SK-N-SH treated with all-trans-retinoic acid at 6 μM for 48 hours (cell line): ENCODE results near the gene OFD1.

ENCODE experiments used
- ATAC-seq: fragments of 200-7000 bp; cut with Tn5 transposase; 3 replicates; pipeline ENCODE4 v1.9.1; 2020; ENCODE audit warnings: mild to moderate bottlenecking, moderate library complexity
- ARNTL ChIP-seq: fragments of 450-650 bp; formaldehyde crosslinking; IDR thresholded peaks from 2 replicates; pipeline ENCODE4 v1.5.0; 2020; ENCODE audit warnings: low read depth, mild to moderate bottlenecking, moderate library complexity, borderline replicate concordance
- BACH2 ChIP-seq: fragments of 250-450 bp; sonication (Bioruptor Pico); IDR thresholded peaks from 2 replicates; pipeline ENCODE4 v1.9.0; 2021; ENCODE audit warnings: mild to moderate bottlenecking, borderline replicate concordance
- CSDC2 ChIP-seq: fragments of 250-450 bp; sonication (Bioruptor Pico); IDR thresholded peaks from 2 replicates; pipeline ENCODE4 v1.5.0; 2020; ENCODE audit warnings: mild to moderate bottlenecking, moderate library complexity
- ISL1 ChIP-seq: fragments of 250-450 bp; sonication (Bioruptor Pico); IDR thresholded peaks from 2 replicates; pipeline ENCODE4 v2.1.2; 2022; ENCODE audit warnings: mild to moderate bottlenecking, moderate library complexity
- OSR1 ChIP-seq: fragments of 250-450 bp; sonication (Bioruptor Pico); IDR thresholded peaks from 2 replicates; pipeline ENCODE4 v1.8.0; 2022; ENCODE audit warnings: moderate library complexity, mild to moderate bottlenecking, inconsistent platforms
- RARB ChIP-seq: fragments of 250-450 bp; sonication (Bioruptor Pico); IDR thresholded peaks from 2 replicates; pipeline ENCODE4 v1.8.0; 2021; ENCODE audit warnings: mild to moderate bottlenecking, moderate library complexity
- SNAI2 ChIP-seq: fragments of 250-450 bp; sonication (Bioruptor Pico); IDR thresholded peaks from 2 replicates; pipeline ENCODE4 v1.5.0; 2020; ENCODE audit warnings: mild to moderate bottlenecking, moderate library complexity
- TCF4 ChIP-seq: fragments of 250-450 bp; sonication (Bioruptor Pico); IDR thresholded peaks from 2 replicates; pipeline ENCODE4 v1.8.0; 2021; ENCODE audit warnings: mild to moderate bottlenecking, moderate library complexity, borderline replicate concordance
- ZFP3 ChIP-seq: fragments of 250-450 bp; sonication (Bioruptor Pico); IDR thresholded peaks from 2 replicates; pipeline ENCODE4 v1.5.0; 2020; ENCODE audit warnings: mild to moderate bottlenecking, moderate library complexity
- ZNF565 ChIP-seq: fragments of 450-650 bp; formaldehyde crosslinking; conservative IDR thresholded peaks from 2 replicates; pipeline ENCODE4 v1.5.0; 2020; ENCODE audit warnings: low read depth, mild to moderate bottlenecking, moderate library complexity
- ZNF70 ChIP-seq: fragments of 450-650 bp; formaldehyde crosslinking; IDR thresholded peaks from 2 replicates; pipeline ENCODE4 v1.5.0; 2020; ENCODE audit warnings: mild to moderate bottlenecking, moderate library complexity
- ZNF8 ChIP-seq: fragments of 450-650 bp; formaldehyde crosslinking; IDR thresholded peaks from 2 replicates; pipeline ENCODE4 v1.5.0; 2020; ENCODE audit warnings: mild to moderate bottlenecking, moderate library complexity
- TF ChIP-seq, protein P1 (sequence below): fragments of 250-450 bp; sonication (Bioruptor Pico); IDR thresholded peaks from 2 replicates; pipeline ENCODE4 v1.5.1; 2021; ENCODE audit warnings: mild to moderate bottlenecking, moderate library complexity
- TF ChIP-seq, protein P2 (sequence below): fragments of 250-450 bp; sonication (Bioruptor Pico); IDR thresholded peaks from 2 replicates; pipeline ENCODE4 v1.5.1; 2020; ENCODE audit warnings: low read depth, mild to moderate bottlenecking, moderate library complexity
- TF ChIP-seq, protein P3 (sequence below): fragments of 250-450 bp; sonication (Bioruptor Pico); IDR thresholded peaks from 2 replicates; pipeline ENCODE4 v1.8.0; 2020; ENCODE audit warnings: mild to moderate bottlenecking, moderate library complexity, borderline replicate concordance
- TF ChIP-seq, protein P4 (sequence below): fragments of 250-450 bp; sonication (Bioruptor Pico); IDR thresholded peaks from 2 replicates; pipeline ENCODE4 v1.8.0; 2021; ENCODE audit warnings: low read depth, mild to moderate bottlenecking, moderate library complexity, borderline replicate concordance
- TF ChIP-seq, protein P5 (sequence below): fragments of 250-450 bp; sonication (Bioruptor Pico); IDR thresholded peaks from 2 replicates; pipeline ENCODE4 v1.5.0; 2020; ENCODE audit warnings: mild to moderate bottlenecking, moderate library complexity

The OFD1 gene

DNA sequence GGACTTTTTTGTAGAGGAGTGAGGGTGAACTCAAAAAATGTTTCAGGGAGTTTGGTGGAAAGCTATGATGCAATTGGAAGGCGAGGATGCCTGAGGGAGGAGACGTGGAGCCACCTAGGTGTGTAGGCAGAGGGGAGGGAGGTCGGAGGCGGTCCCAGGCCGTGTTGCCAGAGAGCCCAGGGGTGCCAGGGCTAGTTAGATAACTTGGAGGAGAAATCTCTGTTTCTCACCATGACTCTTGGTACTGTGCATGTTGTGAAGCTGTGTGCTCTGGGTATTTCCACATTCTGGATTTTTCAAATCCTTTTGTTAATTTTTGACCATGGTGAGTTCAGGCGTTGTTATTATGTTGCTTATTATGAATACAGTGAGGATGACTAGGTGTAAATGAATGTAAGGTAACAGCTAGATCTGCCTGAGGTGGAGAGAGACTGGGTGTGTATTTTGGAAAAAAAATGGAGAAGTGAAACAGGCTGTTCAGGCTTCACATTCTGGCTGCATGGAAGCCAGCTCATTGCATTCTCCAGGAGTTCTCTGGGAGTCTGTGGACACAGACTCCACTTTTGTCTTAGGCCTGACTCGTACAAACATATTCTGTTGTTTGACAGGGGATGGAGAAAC is 41.1 kb upstream of the OFD1 start:
- ATAC-seq, result no peak

DNA sequence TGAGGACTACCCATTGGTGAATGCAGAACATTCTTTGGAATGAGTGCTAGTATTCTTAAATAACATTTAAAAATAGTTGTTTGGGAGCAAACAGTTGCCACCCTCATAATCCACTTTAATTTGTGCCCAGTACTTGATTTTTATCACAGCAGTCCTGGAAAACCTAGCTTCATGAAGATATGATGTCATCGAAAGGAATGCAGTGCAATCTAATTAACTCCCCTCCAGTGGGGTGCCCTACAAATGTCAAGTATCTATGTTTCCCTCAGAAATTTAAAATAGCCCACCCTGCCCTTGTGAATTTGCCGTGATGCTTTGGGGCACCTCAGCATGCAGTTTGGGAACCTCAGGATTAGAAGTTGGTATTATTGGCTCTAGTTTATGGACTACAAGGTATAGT is 40.2 kb upstream of the OFD1 start:
- ATAC-seq, result peak; percentile 24; the same call in 2 of the 3 replicates
- TF ChIP-seq OSR1 (CRISPR knock-in tag) (no peak), ZFP3 (CRISPR knock-in tag) (no peak), ZNF70 (CRISPR knock-in tag) (no peak), SNAI2 (0 out of 2 replicates have a peak, but pooled peaks have one; percentile 22), ISL1 (CRISPR knock-in tag) (peak; percentile 49), ZNF565 (no peak), ZNF8 (no peak), TCF4 (CRISPR knock-in tag) (no peak), BACH2 (CRISPR knock-in tag) (no peak)
- TF ChIP-seq, protein P1, sequence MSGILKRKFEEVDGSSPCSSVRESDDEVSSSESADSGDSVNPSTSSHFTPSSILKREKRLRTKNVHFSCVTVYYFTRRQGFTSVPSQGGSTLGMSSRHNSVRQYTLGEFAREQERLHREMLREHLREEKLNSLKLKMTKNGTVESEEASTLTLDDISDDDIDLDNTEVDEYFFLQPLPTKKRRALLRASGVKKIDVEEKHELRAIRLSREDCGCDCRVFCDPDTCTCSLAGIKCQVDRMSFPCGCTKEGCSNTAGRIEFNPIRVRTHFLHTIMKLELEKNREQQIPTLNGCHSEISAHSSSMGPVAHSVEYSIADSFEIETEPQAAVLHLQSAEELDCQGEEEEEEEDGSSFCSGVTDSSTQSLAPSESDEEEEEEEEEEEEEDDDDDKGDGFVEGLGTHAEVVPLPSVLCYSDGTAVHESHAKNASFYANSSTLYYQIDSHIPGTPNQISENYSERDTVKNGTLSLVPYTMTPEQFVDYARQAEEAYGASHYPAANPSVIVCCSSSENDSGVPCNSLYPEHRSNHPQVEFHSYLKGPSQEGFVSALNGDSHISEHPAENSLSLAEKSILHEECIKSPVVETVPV (CRISPR knock-in tag), result no peak
- TF ChIP-seq, protein P2, sequence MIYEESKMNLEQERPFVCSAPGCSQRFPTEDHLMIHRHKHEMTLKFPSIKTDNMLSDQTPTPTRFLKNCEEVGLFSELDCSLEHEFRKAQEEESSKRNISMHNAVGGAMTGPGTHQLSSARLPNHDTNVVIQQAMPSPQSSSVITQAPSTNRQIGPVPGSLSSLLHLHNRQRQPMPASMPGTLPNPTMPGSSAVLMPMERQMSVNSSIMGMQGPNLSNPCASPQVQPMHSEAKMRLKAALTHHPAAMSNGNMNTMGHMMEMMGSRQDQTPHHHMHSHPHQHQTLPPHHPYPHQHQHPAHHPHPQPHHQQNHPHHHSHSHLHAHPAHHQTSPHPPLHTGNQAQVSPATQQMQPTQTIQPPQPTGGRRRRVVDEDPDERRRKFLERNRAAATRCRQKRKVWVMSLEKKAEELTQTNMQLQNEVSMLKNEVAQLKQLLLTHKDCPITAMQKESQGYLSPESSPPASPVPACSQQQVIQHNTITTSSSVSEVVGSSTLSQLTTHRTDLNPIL (CRISPR knock-in tag), result peak; percentile 53; the same call in 1 of the 2 replicates
- TF ChIP-seq, protein P3, sequence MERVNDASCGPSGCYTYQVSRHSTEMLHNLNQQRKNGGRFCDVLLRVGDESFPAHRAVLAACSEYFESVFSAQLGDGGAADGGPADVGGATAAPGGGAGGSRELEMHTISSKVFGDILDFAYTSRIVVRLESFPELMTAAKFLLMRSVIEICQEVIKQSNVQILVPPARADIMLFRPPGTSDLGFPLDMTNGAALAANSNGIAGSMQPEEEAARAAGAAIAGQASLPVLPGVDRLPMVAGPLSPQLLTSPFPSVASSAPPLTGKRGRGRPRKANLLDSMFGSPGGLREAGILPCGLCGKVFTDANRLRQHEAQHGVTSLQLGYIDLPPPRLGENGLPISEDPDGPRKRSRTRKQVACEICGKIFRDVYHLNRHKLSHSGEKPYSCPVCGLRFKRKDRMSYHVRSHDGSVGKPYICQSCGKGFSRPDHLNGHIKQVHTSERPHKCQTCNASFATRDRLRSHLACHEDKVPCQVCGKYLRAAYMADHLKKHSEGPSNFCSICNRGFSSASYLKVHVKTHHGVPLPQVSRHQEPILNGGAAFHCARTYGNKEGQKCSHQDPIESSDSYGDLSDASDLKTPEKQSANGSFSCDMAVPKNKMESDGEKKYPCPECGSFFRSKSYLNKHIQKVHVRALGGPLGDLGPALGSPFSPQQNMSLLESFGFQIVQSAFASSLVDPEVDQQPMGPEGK (CRISPR knock-in tag), result no peak

More for the DNA sequence above, 41.1 kb upstream of the OFD1 start:
- TF ChIP-seq ARNTL (CRISPR knock-in tag) (no peak), ZFP3 (CRISPR knock-in tag) (no peak), OSR1 (CRISPR knock-in tag) (no peak), CSDC2 (CRISPR knock-in tag) (no peak), TCF4 (CRISPR knock-in tag) (no peak), RARB (CRISPR knock-in tag) (no peak), SNAI2 (no peak), ZNF70 (CRISPR knock-in tag) (no peak)
- TF ChIP-seq, protein P3 (CRISPR knock-in tag), result no peak
- TF ChIP-seq, protein P4, sequence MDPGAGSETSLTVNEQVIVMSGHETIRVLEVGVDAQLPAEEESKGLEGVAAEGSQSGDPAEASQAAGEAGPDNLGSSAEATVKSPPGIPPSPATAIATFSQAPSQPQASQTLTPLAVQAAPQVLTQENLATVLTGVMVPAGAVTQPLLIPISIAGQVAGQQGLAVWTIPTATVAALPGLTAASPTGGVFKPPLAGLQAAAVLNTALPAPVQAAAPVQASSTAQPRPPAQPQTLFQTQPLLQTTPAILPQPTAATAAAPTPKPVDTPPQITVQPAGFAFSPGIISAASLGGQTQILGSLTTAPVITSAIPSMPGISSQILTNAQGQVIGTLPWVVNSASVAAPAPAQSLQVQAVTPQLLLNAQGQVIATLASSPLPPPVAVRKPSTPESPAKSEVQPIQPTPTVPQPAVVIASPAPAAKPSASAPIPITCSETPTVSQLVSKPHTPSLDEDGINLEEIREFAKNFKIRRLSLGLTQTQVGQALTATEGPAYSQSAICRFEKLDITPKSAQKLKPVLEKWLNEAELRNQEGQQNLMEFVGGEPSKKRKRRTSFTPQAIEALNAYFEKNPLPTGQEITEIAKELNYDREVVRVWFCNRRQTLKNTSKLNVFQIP (CRISPR knock-in tag), result no peak

DNA sequence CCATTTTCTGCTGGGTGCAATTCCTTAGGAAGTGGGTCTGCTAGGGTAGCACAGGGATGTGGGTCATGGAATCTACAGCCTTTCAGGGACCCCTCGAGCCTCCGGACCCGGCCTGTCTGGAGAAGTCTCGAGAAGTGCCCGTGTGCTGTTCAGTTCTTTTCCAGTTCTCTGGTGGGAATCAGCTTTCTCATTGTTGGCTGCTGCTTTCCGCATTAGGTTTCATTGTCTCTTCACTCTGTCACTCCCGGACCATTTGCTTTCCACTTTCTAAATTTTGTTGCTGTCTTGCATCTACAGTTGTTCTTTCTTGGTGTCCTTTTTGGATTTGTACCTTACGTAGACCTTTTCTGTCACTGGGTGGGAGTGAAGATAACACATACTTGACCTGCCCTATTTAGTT is 39.6 kb upstream of the OFD1 start:
- ATAC-seq, result no peak
- TF ChIP-seq, protein P2 (CRISPR knock-in tag), result no peak
- TF ChIP-seq ZNF70 (CRISPR knock-in tag) (no peak), ISL1 (CRISPR knock-in tag) (no peak), OSR1 (CRISPR knock-in tag) (no peak), ZNF565 (no peak)
- TF ChIP-seq, protein P4 (CRISPR knock-in tag), result no peak
- TF ChIP-seq, protein P5, sequence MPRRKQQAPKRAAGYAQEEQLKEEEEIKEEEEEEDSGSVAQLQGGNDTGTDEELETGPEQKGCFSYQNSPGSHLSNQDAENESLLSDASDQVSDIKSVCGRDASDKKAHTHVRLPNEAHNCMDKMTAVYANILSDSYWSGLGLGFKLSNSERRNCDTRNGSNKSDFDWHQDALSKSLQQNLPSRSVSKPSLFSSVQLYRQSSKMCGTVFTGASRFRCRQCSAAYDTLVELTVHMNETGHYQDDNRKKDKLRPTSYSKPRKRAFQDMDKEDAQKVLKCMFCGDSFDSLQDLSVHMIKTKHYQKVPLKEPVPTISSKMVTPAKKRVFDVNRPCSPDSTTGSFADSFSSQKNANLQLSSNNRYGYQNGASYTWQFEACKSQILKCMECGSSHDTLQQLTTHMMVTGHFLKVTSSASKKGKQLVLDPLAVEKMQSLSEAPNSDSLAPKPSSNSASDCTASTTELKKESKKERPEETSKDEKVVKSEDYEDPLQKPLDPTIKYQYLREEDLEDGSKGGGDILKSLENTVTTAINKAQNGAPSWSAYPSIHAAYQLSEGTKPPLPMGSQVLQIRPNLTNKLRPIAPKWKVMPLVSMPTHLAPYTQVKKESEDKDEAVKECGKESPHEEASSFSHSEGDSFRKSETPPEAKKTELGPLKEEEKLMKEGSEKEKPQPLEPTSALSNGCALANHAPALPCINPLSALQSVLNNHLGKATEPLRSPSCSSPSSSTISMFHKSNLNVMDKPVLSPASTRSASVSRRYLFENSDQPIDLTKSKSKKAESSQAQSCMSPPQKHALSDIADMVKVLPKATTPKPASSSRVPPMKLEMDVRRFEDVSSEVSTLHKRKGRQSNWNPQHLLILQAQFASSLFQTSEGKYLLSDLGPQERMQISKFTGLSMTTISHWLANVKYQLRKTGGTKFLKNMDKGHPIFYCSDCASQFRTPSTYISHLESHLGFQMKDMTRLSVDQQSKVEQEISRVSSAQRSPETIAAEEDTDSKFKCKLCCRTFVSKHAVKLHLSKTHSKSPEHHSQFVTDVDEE, result no peak
